ENCODE results near the gene RNF5. TPM values are rescaled to one million over a fixed set of nuclear protein-coding genes. Genes with fewer than 3 reads are reported as not detected.

Gene RNF5
- total RNA-seq, 1 donor from 2014 or later = 57.3 TPM

Other genes with a start within 250 kb of the RNF5 start
- 1,916 TPM for gene CFB, start 232.3 kb upstream of the RNF5 start, total RNA-seq
- 15.3 TPM for gene NELFE, start 219.4 kb upstream of the RNF5 start, total RNA-seq
- gene SKIC2, start 219.2 kb upstream of the RNF5 start, total RNA-seq = 50.2 TPM
- 15.5 TPM for gene DXO, start 206.3 kb upstream of the RNF5 start, total RNA-seq
- gene C4A, start 196.3 kb upstream of the RNF5 start, total RNA-seq = 2,044 TPM
- 2,468 TPM for gene C4B, start 163.6 kb upstream of the RNF5 start, total RNA-seq
- gene CYP21A2, start 140.0 kb upstream of the RNF5 start, total RNA-seq = 9.0 TPM
- gene TNXB, start 69.1 kb upstream of the RNF5 start, total RNA-seq = 13.7 TPM
- 31.7 TPM for gene ATF6B, start 50.2 kb upstream of the RNF5 start, total RNA-seq
- gene FKBPL, start 48.1 kb upstream of the RNF5 start, total RNA-seq = 2.2 TPM
- gene PRRT1, start 26.5 kb upstream of the RNF5 start, total RNA-seq = 0.38 TPM
- gene PPT2, start 24.3 kb upstream of the RNF5 start, total RNA-seq = 15.6 TPM
- gene EGFL8, start 13.8 kb upstream of the RNF5 start, total RNA-seq = 6.3 TPM
- gene AGPAT1, start 2.3 kb upstream of the RNF5 start, total RNA-seq = 32.4 TPM
- gene AGER, start 5.8 kb downstream of the RNF5 start, total RNA-seq = 6.0 TPM
- 26.7 TPM for gene PBX2, start 11.8 kb downstream of the RNF5 start, total RNA-seq
- 5.1 TPM for gene GPSM3, start 14.2 kb downstream of the RNF5 start, total RNA-seq
- 9.6 TPM for gene NOTCH4, start 45.7 kb downstream of the RNF5 start, total RNA-seq
- gene TSBP1, start 193.5 kb downstream of the RNF5 start, total RNA-seq = not detected
- gene BTNL2, start 228.8 kb downstream of the RNF5 start, total RNA-seq = not detected